OCI-LY7 (cell line): ENCODE results near the gene FBLN2. TPM values are rescaled to one million over a fixed set of nuclear protein-coding genes. Genes with fewer than 3 reads are reported as not detected.

ENCODE experiments used
- BruUV-seq: library from RNA; stranded (reverse); fragments of 400-500 nt; replicated peaks from 2 replicates; lab custom pipeline; 2021; lab: Mats Ljungman, UMichigan
- CTCF ChIA-PET: fragments of 300-600 bp; sonication (Branson Sonifier 250); formaldehyde crosslinking; loops from one replicate; lab custom pipeline; 2022; ENCODE audit warnings: antibody characterized with exemption; ENCODE audit not compliant: unreplicated experiment; lab: Charles Lee
- POLR2A ChIA-PET: fragments of 300-600 bp; sonication (Branson Sonifier 250); formaldehyde crosslinking; loops from one replicate; lab custom pipeline; 2022; ENCODE audit warnings: antibody characterized with exemption; lab: Charles Lee
- DNase-seq: peaks from one replicate; pipeline ENCODE4 v3.0.0-alpha.2; 2015; ENCODE audit warnings: low spot score
- H2AFZ ChIP-seq: fragments of 200-600 bp; sonication (generic), shearing (Covaris generic); 2 replicates; pipeline ENCODE4 v1.6.1; 2014; ENCODE audit warnings: mild to moderate bottlenecking, antibody characterized with exemption, low read length, moderate library complexity
- H3K27ac ChIP-seq: fragments of 200-600 bp; sonication (generic); 2 replicates; pipeline ENCODE4 v1.5.1; 2014; ENCODE audit warnings: mixed run types, low read depth, mild to moderate bottlenecking, moderate library complexity, low read length, inconsistent platforms; ENCODE audit not compliant: poor library complexity, severe bottlenecking
- H3K36me3 ChIP-seq: fragments of 200-600 bp; sonication (generic); 2 replicates; pipeline ENCODE4 v1.6.1; 2014; ENCODE audit warnings: mild to moderate bottlenecking, antibody characterized with exemption, low read length, moderate library complexity, mixed read lengths; ENCODE audit not compliant: insufficient read depth
- H3K4me1 ChIP-seq: fragments of 200-600 bp; sonication (generic); 2 replicates; pipeline ENCODE4 v1.5.1; 2014; ENCODE audit warnings: mild to moderate bottlenecking, low read length; ENCODE audit not compliant: insufficient read depth, poor library complexity, severe bottlenecking
- H3K4me2 ChIP-seq: fragments of 200-600 bp; sonication (generic); 2 replicates; pipeline ENCODE4 v1.6.1; 2014; ENCODE audit warnings: mild to moderate bottlenecking, low read length
- H3K4me3 ChIP-seq: fragments of 200-600 bp; sonication (generic); 2 replicates; pipeline ENCODE4 v1.5.1; 2014; ENCODE audit warnings: mild to moderate bottlenecking, low read depth, low read length; ENCODE audit not compliant: poor library complexity, severe bottlenecking
- H3K79me2 ChIP-seq: fragments of 200-600 bp; sonication (generic); 2 replicates; pipeline ENCODE4 v1.6.1; 2016; ENCODE audit warnings: low read depth, mild to moderate bottlenecking, low read length, moderate library complexity, mixed read lengths; ENCODE audit not compliant: insufficient read depth
- H3K9me2 ChIP-seq: fragments of 200-600 bp; sonication (generic); 2 replicates; pipeline ENCODE4 v1.6.1; 2016; ENCODE audit warnings: mild to moderate bottlenecking, low read length, mixed read lengths; ENCODE audit not compliant: insufficient read depth
- H3K9me3 ChIP-seq: fragments of 200-600 bp; sonication (generic); 2 replicates; pipeline ENCODE4 v1.6.1; 2014; ENCODE audit warnings: mild to moderate bottlenecking, mixed run types, low read length, mixed read lengths
- H4K20me1 ChIP-seq: fragments of 200-600 bp; sonication (generic); 2 replicates; pipeline ENCODE4 v1.6.1; 2014; ENCODE audit warnings: mild to moderate bottlenecking, antibody characterized with exemption, low read length, moderate library complexity, mixed read lengths; ENCODE audit not compliant: insufficient read depth
- EZH2phosphoT487 ChIP-seq: fragments of 200-600 bp; sonication (generic); IDR thresholded peaks from 2 replicates; pipeline ENCODE4 v1.6.1; 2018; ENCODE audit warnings: low read depth, borderline replicate concordance, mild to moderate bottlenecking, mixed run types, antibody characterized with exemption, low read length, moderate library complexity, mixed read lengths
- intact Hi-C: fragments of 100-400 bp; cut with micrococcal nuclease; formaldehyde crosslinking; loops from one replicate; pipeline ENCODE4 v1.10.0; 2022; ENCODE audit not compliant: unreplicated experiment
- total RNA-seq, 2 experiments: library from RNA; depleted of rRNA in 1 of 2; stranded (reverse); fragments of >200 nt in 1 of 2; shearing (Covaris generic) in 1 of 2; gene quantifications; 2 replicates each; pipeline ENCODE4 v1.2.3, GENCODE V29; 2014 to 2022
- TF ChIP-seq, protein P1 (sequence below): fragments of 200-600 bp; sonication (generic); conservative IDR thresholded peaks from 2 replicates; pipeline ENCODE4 v1.5.1; 2014; ENCODE audit warnings: mild to moderate bottlenecking, antibody characterized with exemption, low read length, moderate library complexity, mixed read lengths

FBLN2 gene
- total RNA-seq, 2 experiments from 2014 or later = not detected

DNA sequence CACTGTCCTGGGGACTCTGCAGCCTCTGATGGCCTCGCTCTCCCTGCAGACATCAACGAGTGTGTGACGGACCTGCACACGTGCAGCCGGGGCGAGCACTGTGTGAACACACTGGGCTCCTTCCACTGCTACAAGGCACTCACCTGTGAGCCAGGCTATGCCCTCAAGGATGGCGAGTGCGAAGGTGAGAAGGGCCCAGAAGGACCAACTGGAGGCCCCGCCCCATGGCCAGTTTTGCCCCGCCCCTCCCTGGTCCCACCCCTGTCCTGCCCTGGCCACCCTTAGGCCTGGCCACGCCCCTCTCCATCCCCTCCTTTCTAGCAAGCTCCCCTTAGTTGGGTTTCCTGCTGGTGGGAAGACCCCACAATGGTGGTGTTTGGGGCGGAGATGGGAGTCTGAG lies 77.5 kb downstream of the FBLN2 start:
- Histone ChIP-seq H3K4me3 (no peak overlapping the region), H3K79me2 (no peaks in the 10 kb centered on the region), H3K4me1 (no peaks in the 10 kb centered on the region), H3K9me2 (no peaks in the 10 kb centered on the region), H3K27ac (no peak overlapping the region), H3K4me2 (no peak overlapping the region), H3K36me3 (no peaks in the 10 kb centered on the region), H3K9me3 (no peaks in the 10 kb centered on the region), H4K20me1 (no peaks in the 10 kb centered on the region), H2AFZ (no peak overlapping the region)
- ChIA-PET CTCF (no interaction called here), POLR2A (interaction anchor here (0.8 kb wide), 1 partner anchor 866 kb away, joined by 3 read pairs; no protein-coding TSS in a partner anchor)
- intact Hi-C loops = no loop called here
- no peak for DNase-seq
- no TSS peak for BruUV-seq
- no peak for TF ChIP-seq EZH2phosphoT487

DNA sequence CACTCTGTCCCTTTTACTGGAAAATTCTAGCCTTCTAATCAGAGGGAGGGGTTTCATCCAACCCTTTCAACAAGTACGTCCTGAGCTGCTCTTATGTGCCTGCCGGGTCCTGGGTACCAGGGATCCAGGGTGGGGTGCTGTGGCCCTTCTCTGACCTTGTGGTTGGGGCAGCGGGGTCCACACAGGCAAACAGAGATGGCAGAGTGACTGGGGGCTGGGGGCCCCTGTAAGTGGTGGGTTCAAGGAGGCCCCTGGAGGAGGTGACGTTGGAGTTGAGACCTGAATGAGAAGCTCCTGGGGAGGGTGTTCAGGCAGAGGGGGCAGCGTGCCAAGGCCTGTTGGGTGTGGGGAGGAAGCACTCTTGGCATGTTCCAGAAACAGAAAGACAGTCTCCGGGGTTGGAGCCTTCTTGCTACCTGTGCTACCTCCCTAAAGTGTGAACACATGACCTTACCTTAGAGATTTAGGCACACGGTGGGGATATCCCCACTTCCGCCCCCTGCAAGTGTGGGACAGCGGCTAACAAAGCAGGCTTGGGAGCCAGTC lies 78.1 kb downstream of the FBLN2 start:
- Histone ChIP-seq H3K27ac (no peak overlapping the region), H4K20me1 (no peaks in the 10 kb centered on the region), H3K4me1 (no peaks in the 10 kb centered on the region), H2AFZ (no peak overlapping the region), H3K79me2 (no peaks in the 10 kb centered on the region), H3K9me2 (no peaks in the 10 kb centered on the region), H3K4me2 (no peak overlapping the region), H3K4me3 (no peak overlapping the region), H3K9me3 (no peaks in the 10 kb centered on the region), H3K36me3 (no peaks in the 10 kb centered on the region)
- ChIA-PET CTCF (no interaction called here), POLR2A (no interaction called here)
- TF ChIP-seq EZH2phosphoT487 = no peak
- TF ChIP-seq, protein P1, sequence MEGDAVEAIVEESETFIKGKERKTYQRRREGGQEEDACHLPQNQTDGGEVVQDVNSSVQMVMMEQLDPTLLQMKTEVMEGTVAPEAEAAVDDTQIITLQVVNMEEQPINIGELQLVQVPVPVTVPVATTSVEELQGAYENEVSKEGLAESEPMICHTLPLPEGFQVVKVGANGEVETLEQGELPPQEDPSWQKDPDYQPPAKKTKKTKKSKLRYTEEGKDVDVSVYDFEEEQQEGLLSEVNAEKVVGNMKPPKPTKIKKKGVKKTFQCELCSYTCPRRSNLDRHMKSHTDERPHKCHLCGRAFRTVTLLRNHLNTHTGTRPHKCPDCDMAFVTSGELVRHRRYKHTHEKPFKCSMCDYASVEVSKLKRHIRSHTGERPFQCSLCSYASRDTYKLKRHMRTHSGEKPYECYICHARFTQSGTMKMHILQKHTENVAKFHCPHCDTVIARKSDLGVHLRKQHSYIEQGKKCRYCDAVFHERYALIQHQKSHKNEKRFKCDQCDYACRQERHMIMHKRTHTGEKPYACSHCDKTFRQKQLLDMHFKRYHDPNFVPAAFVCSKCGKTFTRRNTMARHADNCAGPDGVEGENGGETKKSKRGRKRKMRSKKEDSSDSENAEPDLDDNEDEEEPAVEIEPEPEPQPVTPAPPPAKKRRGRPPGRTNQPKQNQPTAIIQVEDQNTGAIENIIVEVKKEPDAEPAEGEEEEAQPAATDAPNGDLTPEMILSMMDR = no peak
- intact Hi-C loops = no loop called here
- no TSS peak for BruUV-seq
- DNase-seq = no peak

DNA sequence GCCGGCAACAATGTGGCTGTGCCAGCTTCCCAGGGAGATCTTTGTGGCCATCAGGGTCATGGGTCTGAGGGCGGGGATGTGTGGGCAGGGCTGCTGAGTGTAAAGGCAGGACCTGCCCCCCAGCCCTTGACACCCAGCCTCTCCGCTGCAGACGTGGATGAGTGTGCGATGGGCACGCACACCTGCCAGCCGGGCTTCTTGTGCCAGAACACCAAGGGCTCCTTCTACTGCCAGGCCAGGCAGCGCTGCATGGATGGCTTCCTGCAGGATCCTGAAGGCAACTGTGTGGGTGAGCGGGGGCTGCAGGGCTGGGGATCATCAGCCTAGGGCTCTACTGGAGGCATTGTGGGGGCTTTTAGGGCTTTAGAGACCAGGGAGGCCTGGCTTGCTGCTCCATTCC lies 78.8 kb downstream of the FBLN2 start:
- Histone ChIP-seq H3K4me1 (no peaks in the 10 kb centered on the region), H3K9me3 (no peaks in the 10 kb centered on the region), H3K4me3 (no peak overlapping the region), H2AFZ (no peak overlapping the region), H3K27ac (no peak overlapping the region), H3K79me2 (no peaks in the 10 kb centered on the region), H3K9me2 (no peaks in the 10 kb centered on the region), H4K20me1 (no peaks in the 10 kb centered on the region), H3K4me2 (no peak overlapping the region), H3K36me3 (no peaks in the 10 kb centered on the region)
- no TSS peak for BruUV-seq
- no peak for DNase-seq
- POLR2A ChIA-PET = no interaction called here
- TF ChIP-seq EZH2phosphoT487 = no peak
- TF ChIP-seq, protein P1 = no peak
- intact Hi-C loops = no loop called here
- CTCF ChIA-PET = no interaction called here
